ENCODE results near the gene KCNG1. TPM values are rescaled to one million over a fixed set of nuclear protein-coding genes. Genes with fewer than 3 reads are reported as not detected.

The KCNG1 gene
- polyA plus RNA-seq, 1 donor from 2014 or later: 1.7 TPM

- no peak overlapping the region for H3K4me3 ChIP-seq (ENCODE audit: low read length)
- TF ChIP-seq EZH2 (IDR thresholded peaks at IDR 0.05; ENCODE audit: borderline replicate concordance, insufficient read depth, low read length, poor library complexity, severe bottlenecking) (no peak), SMC3 (conservative IDR thresholded peaks at IDR 0.05; ENCODE audit: poor library complexity) (no peak), REST (IDR thresholded peaks at IDR 0.05; ENCODE audit: borderline replicate concordance) (no peak), MXI1 (conservative IDR thresholded peaks at IDR 0.05; ENCODE audit: poor library complexity, severe bottlenecking) (no peak), RAD21 (conservative IDR thresholded peaks at IDR 0.05) (no peak), POLR2AphosphoS5 (IDR thresholded peaks at IDR 0.05) (no peak), CTCF (IDR thresholded peaks at IDR 0.05; ENCODE audit: poor library complexity, severe bottlenecking) (no peak), TAF1 (IDR thresholded peaks at IDR 0.05; ENCODE audit: low read depth) (no peak), EP300 (conservative IDR thresholded peaks at IDR 0.05; ENCODE audit: poor library complexity, severe bottlenecking) (no peak)
- H3K9me2 ChIP-seq (ENCODE audit: insufficient read depth, low read length): no peaks in the 10 kb centered on the region
- no peaks in the 10 kb centered on the region for H3K9me3 ChIP-seq (ENCODE audit: low read length)
- H3K27me3 ChIP-seq (ENCODE audit: insufficient read depth, low read depth, low read length): no peaks in the 10 kb centered on the region
- H3K27ac ChIP-seq (ENCODE audit: low read length): no peak overlapping the region
- H2AFZ ChIP-seq (ENCODE audit: low read depth, low read length): no peak overlapping the region
- H3K4me2 ChIP-seq (ENCODE audit: low read length): no peak overlapping the region
- no peak overlapping the region for H3K9ac ChIP-seq (ENCODE audit: low read length)
- no peaks in the 10 kb centered on the region for H3K79me2 ChIP-seq (replicated peaks; ENCODE audit: insufficient read depth, low read length)
- H3K36me3 ChIP-seq (ENCODE audit: insufficient read depth, low read length): no peaks in the 10 kb centered on the region
- H3F3A ChIP-seq (ENCODE audit: insufficient read depth, low read length, poor library complexity, severe bottlenecking): no peaks in the 10 kb centered on the region
- no peaks in the 10 kb centered on the region for H4K20me1 ChIP-seq (ENCODE audit: insufficient read depth)
Observed at GRCh38 chr20:51005214-51005613, 17.7 kb downstream of the KCNG1 start.

- Histone ChIP-seq H3K27ac (ENCODE audit: low read length) (no peak overlapping the region), H4K20me1 (ENCODE audit: insufficient read depth) (no peaks in the 10 kb centered on the region), H3F3A (ENCODE audit: insufficient read depth, low read length, poor library complexity, severe bottlenecking) (no peaks in the 10 kb centered on the region), H2AFZ (ENCODE audit: low read depth, low read length) (no peak overlapping the region), H3K79me2 (replicated peaks; ENCODE audit: insufficient read depth, low read length) (no peaks in the 10 kb centered on the region), H3K9ac (ENCODE audit: low read length) (no peak overlapping the region), H3K27me3 (ENCODE audit: insufficient read depth, low read depth, low read length) (no peaks in the 10 kb centered on the region), H3K36me3 (ENCODE audit: insufficient read depth, low read length) (no peaks in the 10 kb centered on the region), H3K9me2 (ENCODE audit: insufficient read depth, low read length) (no peaks in the 10 kb centered on the region), H3K4me2 (ENCODE audit: low read length) (no peak overlapping the region), H3K9me3 (ENCODE audit: low read length) (no peaks in the 10 kb centered on the region), H3K4me3 (ENCODE audit: low read length) (no peak overlapping the region)
- TF ChIP-seq POLR2AphosphoS5 (IDR thresholded peaks at IDR 0.05) (no peak), TAF1 (IDR thresholded peaks at IDR 0.05; ENCODE audit: low read depth) (no peak), SMC3 (conservative IDR thresholded peaks at IDR 0.05; ENCODE audit: poor library complexity) (no peak), REST (IDR thresholded peaks at IDR 0.05; ENCODE audit: borderline replicate concordance) (no peak), EZH2 (IDR thresholded peaks at IDR 0.05; ENCODE audit: borderline replicate concordance, insufficient read depth, low read length, poor library complexity, severe bottlenecking) (no peak), EP300 (conservative IDR thresholded peaks at IDR 0.05; ENCODE audit: poor library complexity, severe bottlenecking) (no peak), CTCF (IDR thresholded peaks at IDR 0.05; ENCODE audit: poor library complexity, severe bottlenecking) (no peak), RAD21 (conservative IDR thresholded peaks at IDR 0.05) (no peak), MXI1 (conservative IDR thresholded peaks at IDR 0.05; ENCODE audit: poor library complexity, severe bottlenecking) (no peak)
Observed at GRCh38 chr20:51004781-51005180, 18.1 kb downstream of the KCNG1 start.

All from neural cell (in vitro differentiated cells).